ENCODE measurements around the gene PDSS2. TPM values are rescaled to one million over a fixed set of nuclear protein-coding genes. Genes with fewer than 3 reads are reported as not detected.

Gene PDSS2
- total RNA-seq, 1 donor from 2014 or later = 14.9 TPM

DNA sequence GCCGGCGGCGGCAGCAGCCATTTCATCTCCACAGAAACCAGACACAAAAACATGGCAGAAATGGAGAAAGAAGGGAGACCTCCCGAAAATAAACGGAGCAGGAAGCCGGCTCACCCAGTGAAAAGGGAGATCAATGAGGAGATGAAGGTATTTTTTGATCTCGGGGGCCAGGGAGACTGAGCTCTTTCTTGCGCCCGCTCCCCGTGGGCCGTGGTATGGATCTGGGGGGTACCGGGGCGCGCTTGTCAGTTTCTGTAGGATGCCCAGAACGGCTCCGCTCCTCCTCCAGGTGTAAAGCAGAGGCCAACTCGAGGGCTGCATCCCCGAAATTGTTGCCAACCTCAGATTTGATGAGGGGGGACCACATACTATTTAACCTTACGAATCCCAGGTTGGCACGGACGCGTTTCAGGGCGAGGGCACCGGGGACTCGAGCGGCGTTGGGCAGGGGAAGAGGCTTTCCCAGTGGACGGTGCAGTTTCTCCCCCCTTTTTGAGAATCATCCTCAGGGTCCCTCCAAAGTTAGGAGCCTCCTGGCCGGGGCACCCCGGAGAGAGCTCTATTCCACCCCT is 31.3 kb upstream of the PDSS2 start:
- H3K4me3 Mint-ChIP-seq = no peak overlapping the region
- Histone ChIP-seq H3K79me2 (ENCODE audit: low read depth) (peaks cover 52% of the 10 kb centered on the region), H3K4me2 (peak overlapping the region; percentile 95), H3K4me3 (peak overlapping the region; percentile 86), H4K20me1 (ENCODE audit: low read depth) (peaks cover 14% of the 10 kb centered on the region), H3K9me3 (ENCODE audit: low read depth) (no peaks in the 10 kb centered on the region), H3F3A (ENCODE audit: low read depth) (peaks cover 48% of the 10 kb centered on the region), H2AFZ (replicated peaks) (peak overlapping the region; percentile 40), H3K27me3 (peaks cover 28% of the 10 kb centered on the region), H3K9ac (peak overlapping the region; percentile 18), H3K27ac (peak overlapping the region; percentile 42), H3K4me1 (peaks cover 37% of the 10 kb centered on the region), H3K36me3 (no peaks in the 10 kb centered on the region)
- H3K9me3 Mint-ChIP-seq = peaks cover 3% of the 10 kb centered on the region
- H3K27ac Mint-ChIP-seq = no peak overlapping the region
- peaks cover 19% of the 10 kb centered on the region for H3K4me1 Mint-ChIP-seq
- no peak for DNase-seq (ENCODE audit: low spot score)
- no peaks in the 10 kb centered on the region for H3K36me3 Mint-ChIP-seq
- peaks cover 18% of the 10 kb centered on the region for H3K27me3 Mint-ChIP-seq (ENCODE audit: insufficient read depth, low read depth)
- no peak for TF ChIP-seq EZH2phosphoT487 (IDR thresholded peaks at IDR 0.05)
- TF ChIP-seq, protein P1, sequence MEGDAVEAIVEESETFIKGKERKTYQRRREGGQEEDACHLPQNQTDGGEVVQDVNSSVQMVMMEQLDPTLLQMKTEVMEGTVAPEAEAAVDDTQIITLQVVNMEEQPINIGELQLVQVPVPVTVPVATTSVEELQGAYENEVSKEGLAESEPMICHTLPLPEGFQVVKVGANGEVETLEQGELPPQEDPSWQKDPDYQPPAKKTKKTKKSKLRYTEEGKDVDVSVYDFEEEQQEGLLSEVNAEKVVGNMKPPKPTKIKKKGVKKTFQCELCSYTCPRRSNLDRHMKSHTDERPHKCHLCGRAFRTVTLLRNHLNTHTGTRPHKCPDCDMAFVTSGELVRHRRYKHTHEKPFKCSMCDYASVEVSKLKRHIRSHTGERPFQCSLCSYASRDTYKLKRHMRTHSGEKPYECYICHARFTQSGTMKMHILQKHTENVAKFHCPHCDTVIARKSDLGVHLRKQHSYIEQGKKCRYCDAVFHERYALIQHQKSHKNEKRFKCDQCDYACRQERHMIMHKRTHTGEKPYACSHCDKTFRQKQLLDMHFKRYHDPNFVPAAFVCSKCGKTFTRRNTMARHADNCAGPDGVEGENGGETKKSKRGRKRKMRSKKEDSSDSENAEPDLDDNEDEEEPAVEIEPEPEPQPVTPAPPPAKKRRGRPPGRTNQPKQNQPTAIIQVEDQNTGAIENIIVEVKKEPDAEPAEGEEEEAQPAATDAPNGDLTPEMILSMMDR (IDR thresholded peaks at IDR 0.05) = no peak
- peak; percentile 38 for TF ChIP-seq EZH2 (IDR thresholded peaks at IDR 0.05)

DNA sequence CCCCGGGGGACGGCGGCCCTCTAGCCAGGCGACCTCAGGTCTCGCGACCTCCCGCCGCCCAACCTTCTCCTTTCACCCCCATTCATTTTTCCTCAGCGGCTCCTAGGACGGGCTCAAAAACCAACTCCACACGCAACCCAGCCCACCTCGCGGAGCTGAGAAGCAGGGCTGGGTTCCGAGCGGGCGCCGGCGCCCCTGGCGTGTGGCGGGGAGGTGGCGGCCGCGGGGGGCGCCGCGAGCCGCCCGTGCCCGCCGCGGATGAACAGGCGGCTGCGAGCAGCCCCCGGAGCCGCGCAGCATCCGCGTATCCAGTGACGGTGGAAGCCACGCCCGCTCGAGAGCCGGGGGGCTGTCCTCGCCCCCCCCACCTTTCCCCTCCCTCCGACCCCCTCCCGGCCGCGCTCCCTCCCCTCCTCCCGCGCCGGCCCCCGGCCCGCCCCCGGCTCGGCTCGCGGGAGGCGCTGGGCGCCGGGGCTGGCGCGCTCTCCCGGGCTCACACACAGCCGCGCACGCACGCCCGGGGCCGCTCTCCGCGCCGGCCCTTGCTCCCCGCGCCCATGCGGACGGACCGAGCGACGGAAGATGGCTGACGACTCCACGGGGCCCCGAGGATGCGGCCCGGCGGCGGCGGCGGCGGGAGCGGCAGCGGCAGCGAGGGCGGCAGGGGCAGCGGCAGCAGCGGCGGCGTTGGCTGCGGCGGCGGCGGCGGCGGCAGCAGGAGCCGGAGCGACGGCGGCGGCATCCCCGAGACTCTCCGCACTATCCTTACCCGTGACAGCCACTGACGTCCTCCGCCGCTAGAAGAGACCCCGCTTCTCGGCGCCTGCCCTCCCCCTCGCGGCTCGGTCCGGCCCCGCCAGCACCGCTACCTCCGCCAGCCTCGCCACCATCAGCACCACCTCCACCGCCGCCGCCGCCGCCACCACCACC is 30.5 kb upstream of the PDSS2 start, which contains the start of gene SOBP:
Gene SOBP (plus strand): TSS at position 482 of the 930 bp plus-strand sequence. CDS start 500 bp downstream, outside the sequence.
- Mint-ChIP-seq H3K27ac (no peak within 1 kb of the TSS), H3K36me3 (no peaks in the 10 kb centered on the region)

DNA sequence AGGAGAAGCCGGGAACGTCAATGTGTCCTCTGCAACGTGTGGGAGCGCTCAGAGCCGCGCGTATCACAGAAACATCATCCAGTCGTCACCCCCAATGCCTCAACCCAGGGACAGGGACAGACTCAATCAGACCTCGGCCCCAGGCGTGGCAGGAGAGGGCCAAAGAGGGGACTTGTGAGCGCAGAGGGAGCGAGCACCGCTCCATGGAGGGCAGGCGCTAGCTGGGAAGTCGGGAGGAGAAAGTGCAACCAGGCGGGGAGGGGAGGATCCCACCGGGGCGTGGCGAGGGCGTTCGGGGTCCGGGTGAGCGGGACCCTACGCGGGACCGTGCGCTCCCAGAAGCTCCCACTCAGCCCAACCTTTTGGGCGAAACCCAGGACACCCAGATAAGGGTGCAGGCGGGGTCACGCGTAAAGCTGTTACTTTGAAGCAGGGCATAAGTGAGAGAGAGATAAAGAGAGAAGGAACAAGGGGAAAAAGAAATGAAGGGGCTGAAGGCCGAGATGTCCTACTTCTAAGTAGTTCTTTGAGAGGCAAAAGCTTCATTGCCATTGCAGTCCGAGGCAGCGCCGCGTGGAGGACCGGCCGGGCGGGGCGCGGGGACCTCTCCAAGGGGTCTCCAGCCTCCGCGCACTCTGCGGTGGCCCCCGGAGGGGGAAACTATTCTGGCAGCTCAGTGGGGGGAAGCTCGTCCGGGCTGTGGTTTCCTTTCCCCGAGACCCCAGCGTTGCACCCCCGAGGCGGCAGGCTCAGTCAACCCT is 29.7 kb upstream of the PDSS2 start:
- H2AFZ ChIP-seq (replicated peaks) = peak overlapping the region; percentile 85
- peaks cover 3% of the 10 kb centered on the region for H3K9me3 Mint-ChIP-seq
- H3K36me3 Mint-ChIP-seq = no peaks in the 10 kb centered on the region

More for the DNA sequence above, 30.5 kb upstream of the PDSS2 start, which contains the start of gene SOBP:
- Histone ChIP-seq H3K27me3 (peaks cover 28% of the 10 kb centered on the region), H3K27ac (peak within 1 kb of the TSS; percentile 42), H4K20me1 (ENCODE audit: low read depth) (peaks cover 7% of the 10 kb centered on the region), H2AFZ (replicated peaks) (peak within 1 kb of the TSS; percentile 85), H3K4me3 (peak within 1 kb of the TSS; percentile 86), H3K4me2 (peak within 1 kb of the TSS; percentile 95), H3K36me3 (no peaks in the 10 kb centered on the region), H3K9me3 (ENCODE audit: low read depth) (no peaks in the 10 kb centered on the region), H3K4me1 (peaks cover 30% of the 10 kb centered on the region), H3F3A (ENCODE audit: low read depth) (peaks cover 42% of the 10 kb centered on the region), H3K79me2 (ENCODE audit: low read depth) (peaks cover 45% of the 10 kb centered on the region), H3K9ac (peak within 1 kb of the TSS; percentile 18)
- Mint-ChIP-seq H3K9me3 (peaks cover 3% of the 10 kb centered on the region), H3K27me3 (ENCODE audit: insufficient read depth, low read depth) (peaks cover 18% of the 10 kb centered on the region), H3K4me1 (peaks cover 19% of the 10 kb centered on the region), H3K4me3 (peak within 1 kb of the TSS; percentile 99)
- TF ChIP-seq EZH2phosphoT487 (IDR thresholded peaks at IDR 0.05) (no peak), EZH2 (IDR thresholded peaks at IDR 0.05) (no peak)
- TF ChIP-seq, protein P1 (IDR thresholded peaks at IDR 0.05) = peak; percentile 12
- peak; percentile 91 for DNase-seq (ENCODE audit: low spot score)

More for the DNA sequence above, 29.7 kb upstream of the PDSS2 start:
- Histone ChIP-seq H3F3A (ENCODE audit: low read depth) (peaks cover 40% of the 10 kb centered on the region), H3K9ac (no peak overlapping the region), H3K79me2 (ENCODE audit: low read depth) (peaks cover 37% of the 10 kb centered on the region), H3K4me2 (peak overlapping the region; percentile 90), H3K4me3 (peak overlapping the region; percentile 86), H3K36me3 (no peaks in the 10 kb centered on the region), H3K4me1 (peaks cover 21% of the 10 kb centered on the region), H3K27ac (no peak overlapping the region), H3K27me3 (peaks cover 28% of the 10 kb centered on the region), H4K20me1 (ENCODE audit: low read depth) (peaks cover 7% of the 10 kb centered on the region), H3K9me3 (ENCODE audit: low read depth) (no peaks in the 10 kb centered on the region)
- H3K27ac Mint-ChIP-seq = peak overlapping the region; percentile 33
- H3K4me3 Mint-ChIP-seq = peak overlapping the region; percentile 99
- H3K27me3 Mint-ChIP-seq (ENCODE audit: insufficient read depth, low read depth) = peaks cover 18% of the 10 kb centered on the region
- TF ChIP-seq EZH2phosphoT487 (IDR thresholded peaks at IDR 0.05) = no peak
- TF ChIP-seq, protein P1 (IDR thresholded peaks at IDR 0.05) = no peak
- TF ChIP-seq EZH2 (IDR thresholded peaks at IDR 0.05) = peak; percentile 70
- DNase-seq (ENCODE audit: low spot score) = peak; percentile 80
- peaks cover 19% of the 10 kb centered on the region for H3K4me1 Mint-ChIP-seq
